Left hindlimb (tissue), 1 donor: ENCODE data around the gene DUSP18.
A peak's percentile ranks its signal among the peaks of the same experiment; 100 is the strongest.
"Not testable (repeated sequence)": the region's sequence is repeated elsewhere in the genome, so short reads cannot be mapped to it uniquely, and the experiment has no call there.

Source experiments
- DNase-seq: peaks from one replicate; pipeline ENCODE4 v3.0.0-alpha.2; 2018

Gene DUSP18

GRCh38 chr22:30667494-30668385 is at the start of gene DUSP18:
Gene DUSP18, minus strand, starts transcription at chr22:30667875. Its CDS starts 3,872 bp downstream, at chr22:30664003.
- peak; percentile 93 for DNase-seq

DNA sequence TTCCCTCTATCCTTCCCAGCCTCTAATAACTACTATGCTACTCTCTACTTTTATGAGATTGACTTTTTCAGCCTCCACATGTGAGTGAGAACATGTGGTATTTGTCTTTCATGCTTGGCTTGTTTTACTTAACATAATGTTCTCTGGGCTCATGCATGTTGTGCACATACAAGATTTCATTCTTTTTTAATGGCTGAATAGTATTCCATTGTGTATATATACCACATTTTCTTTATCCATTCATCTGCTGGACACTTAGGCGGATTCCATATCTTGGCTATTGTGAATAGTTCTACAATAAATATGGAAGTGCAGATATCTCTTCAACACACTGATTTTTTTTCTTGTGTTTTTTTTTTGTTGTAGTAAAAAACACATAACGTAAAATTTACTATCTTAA is 46.4 kb upstream of the DUSP18 start:
- no peak for DNase-seq

DNA sequence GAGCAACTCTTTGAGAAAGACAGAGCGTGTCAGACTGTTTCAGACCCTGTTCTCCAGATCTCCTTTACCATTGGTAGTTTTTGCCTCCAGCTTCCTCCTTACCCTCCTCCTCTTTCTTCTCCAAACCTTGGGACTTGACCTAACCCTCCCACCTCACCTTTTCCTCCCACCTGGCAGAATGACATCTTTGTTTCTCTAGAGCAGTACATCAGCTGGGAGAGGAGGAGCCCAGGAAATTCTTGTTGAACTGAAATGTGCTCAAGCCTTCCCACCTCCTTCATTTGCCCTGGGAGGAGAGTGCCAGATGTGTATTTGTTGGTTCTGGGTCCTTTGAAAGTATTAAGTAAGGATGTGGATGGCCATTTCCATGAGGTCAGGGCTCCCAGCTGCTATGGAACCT is 44.4 kb upstream of the DUSP18 start:
- DNase-seq, result no peak

DNA sequence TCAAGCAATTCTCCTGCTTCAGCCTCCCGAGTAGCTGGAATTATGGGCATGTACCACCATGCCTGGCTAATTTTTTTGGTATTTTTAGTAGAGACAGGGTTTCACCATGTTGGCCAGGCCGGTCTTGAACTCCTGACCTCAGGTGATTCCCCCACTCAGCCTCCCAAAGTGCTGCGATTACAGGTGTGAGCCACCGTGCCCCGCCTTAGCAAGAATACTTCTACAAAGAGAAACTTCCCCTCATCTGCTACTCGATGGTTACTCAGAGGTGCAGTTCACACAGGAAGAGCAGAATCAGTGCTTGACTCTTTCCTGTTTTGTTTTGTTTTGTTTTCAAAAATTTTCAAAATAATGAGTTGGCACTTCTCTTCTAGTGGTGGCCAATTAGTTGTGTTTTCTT is 42.3 kb upstream of the DUSP18 start:
- DNase-seq, result not testable (repeated sequence)

GRCh38 chr22:30705710-30706651 is 38.3 kb upstream of the DUSP18 start:
- no peak for DNase-seq

- DNase-seq, result no peak
Observed at GRCh38 chr22:30704978-30705377, 37.3 kb upstream of the DUSP18 start.

GRCh38 chr22:30702856-30703255 is 35.2 kb upstream of the DUSP18 start:
- DNase-seq, result no peak

DNA sequence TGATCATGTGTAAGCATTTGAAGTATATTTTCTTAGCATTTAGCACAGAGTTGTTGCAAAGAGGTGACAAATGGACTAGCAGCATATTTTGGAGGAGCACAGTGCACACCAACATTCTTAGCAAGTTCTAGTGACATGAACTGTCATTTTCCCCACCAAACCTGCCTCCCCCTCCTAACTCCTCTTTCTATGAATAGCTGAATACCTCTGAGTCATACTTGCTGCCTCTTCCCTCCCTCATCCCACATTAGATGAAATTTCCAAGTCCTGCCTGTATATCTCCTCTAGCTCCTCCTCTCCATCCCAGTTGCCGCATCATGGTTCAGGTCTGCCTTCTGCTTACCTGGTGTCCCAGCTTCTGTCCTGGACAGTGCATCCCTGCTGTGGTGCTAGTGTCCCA is 34.2 kb upstream of the DUSP18 start:
- DNase-seq, result no peak

GRCh38 chr22:30697975-30698374 is 30.3 kb upstream of the DUSP18 start:
- DNase-seq, result no peak

- no peak for DNase-seq
Observed at GRCh38 chr22:30695871-30696655, 28.4 kb upstream of the DUSP18 start.

DNA sequence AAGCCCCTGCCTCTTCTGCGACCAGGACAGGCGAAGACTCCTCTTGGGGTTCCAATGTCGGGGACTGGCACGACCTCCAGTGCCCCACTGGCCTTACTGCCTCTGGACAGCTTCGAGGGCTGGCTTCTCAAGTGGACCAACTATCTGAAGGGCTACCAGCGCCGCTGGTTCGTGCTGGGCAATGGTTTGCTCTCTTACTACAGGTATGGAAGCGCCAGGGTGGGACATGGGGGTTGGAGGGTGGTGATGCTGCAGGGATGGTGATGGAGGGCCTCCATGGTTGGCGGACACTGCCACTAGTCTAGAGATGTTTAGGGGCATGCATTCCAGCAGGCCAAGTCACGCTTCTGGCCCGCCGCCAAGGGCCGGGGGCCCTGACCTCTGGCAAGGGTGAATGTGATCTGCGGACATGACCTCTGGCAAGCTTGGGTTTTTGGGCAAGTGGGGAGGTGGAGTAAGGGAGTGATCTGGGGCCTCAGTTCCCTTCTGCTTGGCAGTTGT is 27.7 kb upstream of the DUSP18 start:
- DNase-seq, result no peak

DNA sequence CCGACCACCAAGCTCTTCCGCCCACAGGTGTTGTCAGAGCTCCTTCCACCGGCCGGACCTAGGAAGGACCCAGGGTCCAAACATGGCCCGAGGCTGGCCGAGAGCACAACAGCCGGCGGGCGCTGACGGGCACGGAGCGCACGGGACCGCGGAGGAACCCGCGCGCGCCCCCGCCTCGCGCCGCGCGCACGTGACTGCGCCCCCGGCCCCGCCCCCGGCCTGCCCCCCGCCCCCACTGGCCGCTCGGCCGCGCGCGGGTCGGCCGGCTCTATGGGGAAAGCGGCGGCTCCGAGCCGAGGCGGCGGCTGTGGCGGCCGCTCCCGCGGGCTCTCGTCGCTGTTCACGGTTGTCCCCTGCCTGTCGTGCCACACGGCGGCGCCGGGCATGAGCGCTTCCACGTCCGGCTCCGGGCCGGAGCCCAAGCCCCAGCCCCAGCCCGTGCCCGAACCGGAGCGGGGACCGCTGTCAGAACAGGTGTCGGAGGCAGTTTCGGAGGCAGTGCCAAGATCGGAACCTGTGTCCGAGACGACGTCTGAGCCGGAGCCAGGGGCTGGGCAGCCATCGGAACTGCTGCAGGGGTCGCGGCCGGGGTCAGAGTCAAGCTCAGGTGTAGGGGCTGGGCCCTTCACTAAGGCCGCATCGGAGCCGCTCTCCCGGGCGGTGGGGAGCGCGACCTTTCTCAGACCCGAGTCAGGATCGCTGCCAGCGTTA is 27.1 kb upstream of the DUSP18 start, which contains the start of gene OSBP2:
Gene OSBP2 (plus strand): TSS at position 235 of the 711 bp plus-strand sequence. CDS start 36 bp downstream, at position 271.
- DNase-seq, result peak; percentile 53

GRCh38 chr22:30694171-30694639 is 26.5 kb upstream of the DUSP18 start:
- DNase-seq, result peak; percentile 48

DNA sequence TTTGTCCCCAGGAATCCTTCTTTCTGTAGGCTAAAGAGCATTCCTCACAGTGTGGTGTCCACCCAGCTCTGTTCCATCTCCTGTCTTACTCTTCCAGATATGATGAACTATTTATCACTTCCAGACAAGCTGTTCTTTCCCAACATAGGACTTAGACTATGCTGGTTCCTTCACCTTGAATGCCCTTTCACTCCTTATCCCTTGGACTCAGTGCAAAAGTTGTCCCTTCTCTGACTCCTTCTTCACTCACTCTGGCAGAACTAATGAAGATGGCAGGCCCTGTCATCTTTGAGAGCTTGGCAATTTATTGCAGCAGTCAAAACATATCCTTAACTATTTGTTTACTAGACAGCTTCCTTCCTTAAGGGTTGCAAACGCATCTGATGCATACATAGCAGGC is 23.5 kb upstream of the DUSP18 start:
- DNase-seq, result no peak

- DNase-seq, result no peak
Observed at GRCh38 chr22:30689622-30690021, 21.9 kb upstream of the DUSP18 start.

DNA sequence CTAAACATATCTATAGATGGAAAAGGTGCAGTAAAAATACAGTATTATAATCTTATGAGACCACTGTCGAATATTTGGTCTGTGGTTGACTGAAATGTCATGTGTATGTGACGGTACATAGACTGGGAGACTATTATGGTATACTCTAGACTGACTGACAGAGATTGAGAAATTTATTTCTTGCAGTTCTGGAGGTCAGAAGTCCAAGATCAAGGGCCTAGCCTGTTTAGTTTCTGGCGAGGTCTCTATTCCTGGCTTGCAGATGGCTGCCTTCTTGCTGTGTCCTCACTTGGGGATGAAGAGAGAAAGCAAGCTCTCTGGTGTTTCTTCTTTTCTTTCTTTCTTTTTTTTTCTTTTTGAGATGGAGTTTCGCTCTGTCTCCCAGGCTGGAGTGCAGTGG is 19.7 kb upstream of the DUSP18 start:
- DNase-seq, result no peak

DNA sequence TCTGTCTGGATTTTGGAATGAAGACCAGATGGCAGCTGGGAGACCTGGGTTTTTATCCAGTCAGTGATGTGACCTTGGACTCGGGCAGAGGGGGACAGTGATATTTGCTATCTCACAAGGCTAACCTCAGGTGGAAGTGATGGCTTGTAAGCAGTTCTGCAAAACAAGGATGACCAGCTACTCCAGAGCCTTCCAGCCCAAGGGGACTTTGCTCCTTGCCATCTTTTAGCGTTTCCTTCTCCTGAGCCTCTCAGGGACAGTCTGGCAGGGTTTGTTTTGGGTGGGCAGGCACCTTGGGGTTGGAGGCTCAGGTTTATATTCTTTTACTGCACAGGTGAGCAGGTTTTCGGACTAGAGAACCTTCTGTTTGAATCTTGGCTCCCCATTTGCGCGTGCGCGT is 17.5 kb upstream of the DUSP18 start:
- no peak for DNase-seq

- no peak for DNase-seq
Observed at GRCh38 chr22:30681831-30682230, 14.2 kb upstream of the DUSP18 start.

- DNase-seq, result no peak
Observed at GRCh38 chr22:30680991-30681770, 13.5 kb upstream of the DUSP18 start.

DNA sequence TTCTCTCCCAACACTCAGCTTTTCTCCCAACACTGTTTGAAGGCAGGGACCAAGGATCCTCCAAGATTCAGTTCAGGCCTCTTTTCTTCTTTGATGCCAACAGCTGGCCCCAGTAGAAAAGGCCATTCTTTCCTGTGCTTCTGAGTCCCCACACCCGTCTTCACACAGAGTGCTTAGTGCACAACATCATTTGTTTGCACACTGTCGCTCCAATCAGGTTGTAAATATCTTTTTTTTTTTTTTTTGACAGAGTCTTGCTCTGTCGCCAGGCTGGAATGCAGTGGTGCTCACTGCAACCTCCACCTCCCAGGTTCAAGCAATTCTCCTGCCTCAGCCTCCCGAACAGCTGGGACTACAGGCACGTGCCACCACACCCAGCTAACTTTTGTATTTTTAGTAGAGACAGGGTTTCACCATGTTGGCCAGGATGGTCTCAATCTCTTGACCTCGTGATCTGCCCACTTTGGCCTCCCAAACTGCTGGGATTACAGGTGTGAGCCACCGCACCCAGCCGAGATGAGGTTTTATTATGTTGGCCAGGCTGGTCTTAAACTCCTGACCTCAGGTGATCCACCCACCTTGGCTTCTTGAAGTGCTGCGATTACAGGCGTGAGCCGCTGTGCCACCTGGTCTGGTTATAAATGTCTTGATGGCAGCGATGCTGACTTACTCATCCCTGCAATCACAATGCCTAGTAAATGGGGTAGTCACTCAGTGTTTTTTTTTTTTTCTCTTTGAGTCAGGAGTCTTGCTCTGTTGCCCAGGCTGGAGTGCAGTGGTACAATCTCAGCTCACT is 12.4 kb upstream of the DUSP18 start:
- DNase-seq, result not testable (repeated sequence)
